HepG2 (cell line): ENCODE results near the gene ARL6IP4. TPM values are rescaled to one million over a fixed set of nuclear protein-coding genes. Genes with fewer than 3 reads are reported as not detected.

Experiments used
- ATAD3A ChIP-seq: sonication (generic); formaldehyde crosslinking; IDR thresholded peaks from 2 replicates; pipeline ENCODE4 v1.4.0; 2020; ENCODE audit warnings: missing genetic modification reagents
- HINFP ChIP-seq: sonication (generic); formaldehyde crosslinking; IDR thresholded peaks from 2 replicates; pipeline ENCODE4 v1.4.0; 2020; ENCODE audit warnings: low read depth, mild to moderate bottlenecking, missing genetic modification reagents
- HMG20B ChIP-seq: conservative IDR thresholded peaks from 2 replicates; pipeline ENCODE4 v1.6.1; 2016; ENCODE audit warnings: missing genetic modification reagents, missing compliant biosample characterization
- MTERF4 ChIP-seq: sonication (generic); formaldehyde crosslinking; IDR thresholded peaks from 2 replicates; pipeline ENCODE4 v1.8.0; 2023; ENCODE audit warnings: mild to moderate bottlenecking, missing genetic modification reagents
- MZF1 ChIP-seq: sonication (generic); formaldehyde crosslinking; IDR thresholded peaks from 2 replicates; pipeline ENCODE4 v1.8.1; 2023; ENCODE audit warnings: mild to moderate bottlenecking, missing genetic modification reagents, borderline replicate concordance
- TP53 ChIP-seq: sonication (generic); formaldehyde crosslinking; conservative IDR thresholded peaks from 2 replicates; pipeline ENCODE4 v1.4.0; 2020; ENCODE audit warnings: missing genetic modification reagents
- ZNF329 ChIP-seq: sonication (generic); formaldehyde crosslinking; IDR thresholded peaks from 2 replicates; pipeline ENCODE4 v1.9.0; 2021; ENCODE audit warnings: low read depth, mild to moderate bottlenecking, missing genetic modification reagents
- ZNF367 ChIP-seq: sonication (generic); formaldehyde crosslinking; IDR thresholded peaks from 2 replicates; pipeline ENCODE4 v1.4.0; 2020; ENCODE audit warnings: missing genetic modification reagents, borderline replicate concordance
- ZNF414 ChIP-seq: sonication (generic); formaldehyde crosslinking; IDR thresholded peaks from 2 replicates; pipeline ENCODE4 v1.5.0; 2020; ENCODE audit warnings: missing genetic modification reagents
- polyA plus RNA-seq, 8 experiments: library from polyadenylated mRNA; depleted of rRNA in 3 of 8; stranded (reverse) in 7 of 8; unstranded in 1 of 8; fragments of >200 nt; fragmentation: Illumina TruSeq in 4 of 8; extraction: Trizol in 4 of 8; gene quantifications; 2 replicates each; pipeline versions ENCODE4 v1.2.1 to v1.2.3, GENCODE V29; 2011 to 2016; ENCODE audit warnings: low read depth in 4 of 8, missing spikeins in 1 of 8, mixed read lengths in 1 of 8; ENCODE audit not compliant: insufficient read depth in 1 of 8
- total RNA-seq, 5 experiments: library from RNA; depleted of rRNA; stranded (reverse); fragments of >200 nt; fragmentation: Illumina TruSeq; extraction: Trizol; gene quantifications; 2 replicates each; pipeline ENCODE4 v1.2.3, GENCODE V29; 2016; ENCODE audit warnings: low read depth in 1 of 5
- TF ChIP-seq, protein P1 (sequence below): sonication (generic); formaldehyde crosslinking; IDR thresholded peaks from 2 replicates; pipeline ENCODE4 v1.9.0; 2021; ENCODE audit warnings: mild to moderate bottlenecking, missing genetic modification reagents
- TF ChIP-seq, protein P2 (sequence below): sonication (generic); formaldehyde crosslinking; IDR thresholded peaks from 2 replicates; pipeline ENCODE4 v1.5.1; 2020; ENCODE audit warnings: missing genetic modification reagents, mild to moderate bottlenecking, borderline replicate concordance
- TF ChIP-seq, protein P3 (sequence below): IDR thresholded peaks from 2 replicates; pipeline ENCODE4 v1.6.1; 2016
- TF ChIP-seq, protein P4 (sequence below): IDR thresholded peaks from 2 replicates; pipeline ENCODE4 v1.6.1; 2016; ENCODE audit warnings: low read depth

ARL6IP4 gene
- total and polyA plus RNA-seq, 2 of the 13 experiments (the other 11 are each of a cell fraction or from before 2014, with no cell fraction given), result 155 to 220 TPM

- TF ChIP-seq, protein P1, sequence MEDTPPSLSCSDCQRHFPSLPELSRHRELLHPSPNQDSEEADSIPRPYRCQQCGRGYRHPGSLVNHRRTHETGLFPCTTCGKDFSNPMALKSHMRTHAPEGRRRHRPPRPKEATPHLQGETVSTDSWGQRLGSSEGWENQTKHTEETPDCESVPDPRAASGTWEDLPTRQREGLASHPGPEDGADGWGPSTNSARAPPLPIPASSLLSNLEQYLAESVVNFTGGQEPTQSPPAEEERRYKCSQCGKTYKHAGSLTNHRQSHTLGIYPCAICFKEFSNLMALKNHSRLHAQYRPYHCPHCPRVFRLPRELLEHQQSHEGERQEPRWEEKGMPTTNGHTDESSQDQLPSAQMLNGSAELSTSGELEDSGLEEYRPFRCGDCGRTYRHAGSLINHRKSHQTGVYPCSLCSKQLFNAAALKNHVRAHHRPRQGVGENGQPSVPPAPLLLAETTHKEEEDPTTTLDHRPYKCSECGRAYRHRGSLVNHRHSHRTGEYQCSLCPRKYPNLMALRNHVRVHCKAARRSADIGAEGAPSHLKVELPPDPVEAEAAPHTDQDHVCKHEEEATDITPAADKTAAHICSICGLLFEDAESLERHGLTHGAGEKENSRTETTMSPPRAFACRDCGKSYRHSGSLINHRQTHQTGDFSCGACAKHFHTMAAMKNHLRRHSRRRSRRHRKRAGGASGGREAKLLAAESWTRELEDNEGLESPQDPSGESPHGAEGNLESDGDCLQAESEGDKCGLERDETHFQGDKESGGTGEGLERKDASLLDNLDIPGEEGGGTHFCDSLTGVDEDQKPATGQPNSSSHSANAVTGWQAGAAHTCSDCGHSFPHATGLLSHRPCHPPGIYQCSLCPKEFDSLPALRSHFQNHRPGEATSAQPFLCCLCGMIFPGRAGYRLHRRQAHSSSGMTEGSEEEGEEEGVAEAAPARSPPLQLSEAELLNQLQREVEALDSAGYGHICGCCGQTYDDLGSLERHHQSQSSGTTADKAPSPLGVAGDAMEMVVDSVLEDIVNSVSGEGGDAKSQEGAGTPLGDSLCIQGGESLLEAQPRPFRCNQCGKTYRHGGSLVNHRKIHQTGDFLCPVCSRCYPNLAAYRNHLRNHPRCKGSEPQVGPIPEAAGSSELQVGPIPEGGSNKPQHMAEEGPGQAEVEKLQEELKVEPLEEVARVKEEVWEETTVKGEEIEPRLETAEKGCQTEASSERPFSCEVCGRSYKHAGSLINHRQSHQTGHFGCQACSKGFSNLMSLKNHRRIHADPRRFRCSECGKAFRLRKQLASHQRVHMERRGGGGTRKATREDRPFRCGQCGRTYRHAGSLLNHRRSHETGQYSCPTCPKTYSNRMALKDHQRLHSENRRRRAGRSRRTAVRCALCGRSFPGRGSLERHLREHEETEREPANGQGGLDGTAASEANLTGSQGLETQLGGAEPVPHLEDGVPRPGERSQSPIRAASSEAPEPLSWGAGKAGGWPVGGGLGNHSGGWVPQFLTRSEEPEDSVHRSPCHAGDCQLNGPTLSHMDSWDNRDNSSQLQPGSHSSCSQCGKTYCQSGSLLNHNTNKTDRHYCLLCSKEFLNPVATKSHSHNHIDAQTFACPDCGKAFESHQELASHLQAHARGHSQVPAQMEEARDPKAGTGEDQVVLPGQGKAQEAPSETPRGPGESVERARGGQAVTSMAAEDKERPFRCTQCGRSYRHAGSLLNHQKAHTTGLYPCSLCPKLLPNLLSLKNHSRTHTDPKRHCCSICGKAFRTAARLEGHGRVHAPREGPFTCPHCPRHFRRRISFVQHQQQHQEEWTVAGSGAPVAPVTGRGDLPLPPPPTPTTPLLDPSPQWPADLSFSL, result no peak
- no peak for TF ChIP-seq ZNF367 (CRISPR knock-in tag)
- TF ChIP-seq, protein P2, sequence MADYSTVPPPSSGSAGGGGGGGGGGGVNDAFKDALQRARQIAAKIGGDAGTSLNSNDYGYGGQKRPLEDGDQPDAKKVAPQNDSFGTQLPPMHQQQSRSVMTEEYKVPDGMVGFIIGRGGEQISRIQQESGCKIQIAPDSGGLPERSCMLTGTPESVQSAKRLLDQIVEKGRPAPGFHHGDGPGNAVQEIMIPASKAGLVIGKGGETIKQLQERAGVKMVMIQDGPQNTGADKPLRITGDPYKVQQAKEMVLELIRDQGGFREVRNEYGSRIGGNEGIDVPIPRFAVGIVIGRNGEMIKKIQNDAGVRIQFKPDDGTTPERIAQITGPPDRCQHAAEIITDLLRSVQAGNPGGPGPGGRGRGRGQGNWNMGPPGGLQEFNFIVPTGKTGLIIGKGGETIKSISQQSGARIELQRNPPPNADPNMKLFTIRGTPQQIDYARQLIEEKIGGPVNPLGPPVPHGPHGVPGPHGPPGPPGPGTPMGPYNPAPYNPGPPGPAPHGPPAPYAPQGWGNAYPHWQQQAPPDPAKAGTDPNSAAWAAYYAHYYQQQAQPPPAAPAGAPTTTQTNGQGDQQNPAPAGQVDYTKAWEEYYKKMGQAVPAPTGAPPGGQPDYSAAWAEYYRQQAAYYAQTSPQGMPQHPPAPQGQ, result no peak
- TF ChIP-seq, protein P3, sequence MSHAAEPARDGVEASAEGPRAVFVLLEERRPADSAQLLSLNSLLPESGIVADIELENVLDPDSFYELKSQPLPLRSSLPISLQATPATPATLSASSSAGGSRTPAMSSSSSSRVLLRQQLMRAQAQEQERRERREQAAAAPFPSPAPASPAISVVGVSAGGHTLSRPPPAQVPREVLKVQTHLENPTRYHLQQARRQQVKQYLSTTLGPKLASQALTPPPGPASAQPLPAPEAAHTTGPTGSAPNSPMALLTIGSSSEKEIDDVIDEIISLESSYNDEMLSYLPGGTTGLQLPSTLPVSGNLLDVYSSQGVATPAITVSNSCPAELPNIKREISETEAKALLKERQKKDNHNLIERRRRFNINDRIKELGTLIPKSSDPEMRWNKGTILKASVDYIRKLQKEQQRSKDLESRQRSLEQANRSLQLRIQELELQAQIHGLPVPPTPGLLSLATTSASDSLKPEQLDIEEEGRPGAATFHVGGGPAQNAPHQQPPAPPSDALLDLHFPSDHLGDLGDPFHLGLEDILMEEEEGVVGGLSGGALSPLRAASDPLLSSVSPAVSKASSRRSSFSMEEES (CRISPR knock-in tag), result peak; percentile 66
- TF ChIP-seq ATAD3A (CRISPR knock-in tag), result no peak
- no peak for TF ChIP-seq HMG20B
- TF ChIP-seq, protein P4, sequence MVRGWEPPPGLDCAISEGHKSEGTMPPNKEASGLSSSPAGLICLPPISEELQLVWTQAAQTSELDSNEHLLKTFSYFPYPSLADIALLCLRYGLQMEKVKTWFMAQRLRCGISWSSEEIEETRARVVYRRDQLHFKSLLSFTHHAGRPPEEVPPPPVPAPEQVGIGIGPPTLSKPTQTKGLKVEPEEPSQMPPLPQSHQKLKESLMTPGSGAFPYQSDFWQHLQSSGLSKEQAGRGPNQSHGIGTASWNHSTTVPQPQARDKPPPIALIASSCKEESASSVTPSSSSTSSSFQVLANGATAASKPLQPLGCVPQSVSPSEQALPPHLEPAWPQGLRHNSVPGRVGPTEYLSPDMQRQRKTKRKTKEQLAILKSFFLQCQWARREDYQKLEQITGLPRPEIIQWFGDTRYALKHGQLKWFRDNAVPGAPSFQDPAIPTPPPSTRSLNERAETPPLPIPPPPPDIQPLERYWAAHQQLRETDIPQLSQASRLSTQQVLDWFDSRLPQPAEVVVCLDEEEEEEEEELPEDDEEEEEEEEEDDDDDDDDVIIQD (CRISPR knock-in tag), result no peak
- TF ChIP-seq ZNF414 (CRISPR knock-in tag), result no peak
- no peak for TF ChIP-seq ZNF329
- peak; percentile 77; the same call in 1 of the 2 replicates for TF ChIP-seq MTERF4 (CRISPR knock-in tag)
- no peak for TF ChIP-seq HINFP (CRISPR knock-in tag)
- 0 out of 2 replicates have a peak, but pooled peaks have one; percentile 47 for TF ChIP-seq TP53 (CRISPR knock-in tag)
- no peak for TF ChIP-seq MZF1 (CRISPR knock-in tag)
Observed at GRCh38 chr12:122984612-122985337, 4.3 kb downstream of the ARL6IP4 start (continued).
